Measurements from ENCODE around the gene RPAP2. TPM values are rescaled to one million over a fixed set of nuclear protein-coding genes. Genes with fewer than 3 reads are reported as not detected.

RPAP2 gene
- total and polyA plus RNA-seq, 10 of the 15 experiments (the other 5 are each of a cell fraction or from before 2014, with no cell fraction given): 11.4 to 39.5 (median 21.7) TPM

DNA sequence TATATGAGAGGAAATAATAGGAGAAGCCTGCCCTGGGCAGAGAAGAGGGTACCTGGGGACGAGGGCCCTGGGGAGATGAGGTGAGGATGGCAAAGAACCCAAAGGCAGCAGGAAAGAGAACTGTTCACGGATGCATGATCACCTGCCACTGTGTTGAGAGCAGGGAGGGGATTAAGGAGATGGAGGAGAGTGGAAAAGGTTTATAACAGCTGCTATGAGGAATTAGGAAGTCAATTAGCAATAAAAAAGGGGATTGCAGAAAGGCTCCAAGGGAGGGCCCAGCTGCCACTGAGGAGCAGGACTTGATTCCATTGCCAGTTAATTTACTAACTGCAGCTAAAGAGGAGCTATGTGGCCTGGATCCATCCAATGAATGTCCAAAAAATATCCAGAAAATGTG, 126.8 kb downstream of the RPAP2 start:
- WGBS (ENCODE audit: insufficient coverage, insufficient replicate concordance, low lambda C conversion rate, missing lambda C conversion rate): 51% methylated on average over 2 of the region's 2 CpGs
- BruUV-seq (replicated peaks): no TSS peak
- H3K4me3 ChIP-seq: no peak overlapping the region
- no peaks in the 10 kb centered on the region for H4K20me1 ChIP-seq (ENCODE audit: control insufficient read depth, insufficient read depth)
- ChIA-PET POLR2A (no interaction called here), SMC1A (ENCODE audit: uncharacterized antibody, unreplicated experiment) (interaction anchor here (1.0 to 1.3 kb wide), 3 partner anchors 9 to 17 kb away, joined by 3 to 4 read pairs (median 4); no protein-coding TSS in a partner anchor), CTCF (interaction anchor here (0.7 to 1.0 kb wide), 3 partner anchors 197 to 898 kb away, joined by 3 read pairs; no protein-coding TSS in a partner anchor), RAD21 (ENCODE audit: unreplicated experiment) (interaction anchor here (2.0 kb wide), 1 partner anchor 115 kb away, joined by 5 read pairs; no protein-coding TSS in a partner anchor)
- no peak overlapping the region for H3K9ac ChIP-seq (ENCODE audit: control insufficient read depth, insufficient read depth, low read length)
- no peak for ATAC-seq
- in situ Hi-C loops (cut with MboI) (no loop called here), intact Hi-C loops (cut with micrococcal nuclease; ENCODE audit: unreplicated experiment) (no loop called here)
- H3K4me1 ChIP-seq (ENCODE audit: control insufficient read depth, insufficient read depth, low read length): no peaks in the 10 kb centered on the region
- H3K9me3 ChIP-seq (replicated peaks; ENCODE audit: control insufficient read depth, insufficient read depth, low read length): no peaks in the 10 kb centered on the region
- H3K27me3 ChIP-seq (replicated peaks in 1 of 2; ENCODE audit: control insufficient read depth in 2 of 2, insufficient read depth in 2 of 2, low read length in 1 of 2): no peaks in the 10 kb centered on the region; a peak in 1 of 4 replicates
- no peak for FAIRE-seq
- H3K4me2 ChIP-seq (ENCODE audit: control insufficient read depth, insufficient read depth): no peak overlapping the region
- H3K79me2 ChIP-seq (ENCODE audit: control insufficient read depth, insufficient read depth, low read length): no peaks in the 10 kb centered on the region
- no peak overlapping the region for H2AFZ ChIP-seq (ENCODE audit: control insufficient read depth, low read depth, low read length)
- no peak for DNase-seq (ENCODE audit: low read depth, low spot score)
- H3K36me3 ChIP-seq (ENCODE audit: control insufficient read depth in 2 of 2, insufficient read depth in 2 of 2, low read length in 1 of 2): no peaks in the 10 kb centered on the region
- no peak overlapping the region for H3K27ac ChIP-seq (ENCODE audit: control insufficient read depth, insufficient read depth)
- no peak for TF ChIP-seq IKZF2 (IDR thresholded peaks at IDR 0.05)
- no peak for TF ChIP-seq DPF2 (IDR thresholded peaks at IDR 0.05)
- no peak for TF ChIP-seq GATAD2B (conservative IDR thresholded peaks at IDR 0.05; ENCODE audit: low read depth)
- no peak for TF ChIP-seq CBFB (IDR thresholded peaks at IDR 0.05; ENCODE audit: low read depth)
- no peak for TF ChIP-seq FOS (IDR thresholded peaks at IDR 0.05; ENCODE audit: borderline replicate concordance, extremely low read depth, insufficient read length)
- no peak for TF ChIP-seq RELB (IDR thresholded peaks at IDR 0.05; ENCODE audit: low read depth)
- TF ChIP-seq, protein P1, sequence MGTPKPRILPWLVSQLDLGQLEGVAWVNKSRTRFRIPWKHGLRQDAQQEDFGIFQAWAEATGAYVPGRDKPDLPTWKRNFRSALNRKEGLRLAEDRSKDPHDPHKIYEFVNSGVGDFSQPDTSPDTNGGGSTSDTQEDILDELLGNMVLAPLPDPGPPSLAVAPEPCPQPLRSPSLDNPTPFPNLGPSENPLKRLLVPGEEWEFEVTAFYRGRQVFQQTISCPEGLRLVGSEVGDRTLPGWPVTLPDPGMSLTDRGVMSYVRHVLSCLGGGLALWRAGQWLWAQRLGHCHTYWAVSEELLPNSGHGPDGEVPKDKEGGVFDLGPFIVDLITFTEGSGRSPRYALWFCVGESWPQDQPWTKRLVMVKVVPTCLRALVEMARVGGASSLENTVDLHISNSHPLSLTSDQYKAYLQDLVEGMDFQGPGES (IDR thresholded peaks at IDR 0.05): no peak
- TF ChIP-seq ZBTB11 (CRISPR knock-in tag; IDR thresholded peaks at IDR 0.05): no peak
- no peak for TF ChIP-seq NFXL1 (IDR thresholded peaks at IDR 0.05; ENCODE audit: borderline replicate concordance)
- no peak for TF ChIP-seq LARP7 (IDR thresholded peaks at IDR 0.05)
- no peak for TF ChIP-seq BHLHE40 (IDR thresholded peaks at IDR 0.05; ENCODE audit: borderline replicate concordance in 1 of 2, low read depth in 2 of 2, low read length in 1 of 2)
- TF ChIP-seq NR2C1 (IDR thresholded peaks at IDR 0.05): no peak
- TF ChIP-seq, protein P2, sequence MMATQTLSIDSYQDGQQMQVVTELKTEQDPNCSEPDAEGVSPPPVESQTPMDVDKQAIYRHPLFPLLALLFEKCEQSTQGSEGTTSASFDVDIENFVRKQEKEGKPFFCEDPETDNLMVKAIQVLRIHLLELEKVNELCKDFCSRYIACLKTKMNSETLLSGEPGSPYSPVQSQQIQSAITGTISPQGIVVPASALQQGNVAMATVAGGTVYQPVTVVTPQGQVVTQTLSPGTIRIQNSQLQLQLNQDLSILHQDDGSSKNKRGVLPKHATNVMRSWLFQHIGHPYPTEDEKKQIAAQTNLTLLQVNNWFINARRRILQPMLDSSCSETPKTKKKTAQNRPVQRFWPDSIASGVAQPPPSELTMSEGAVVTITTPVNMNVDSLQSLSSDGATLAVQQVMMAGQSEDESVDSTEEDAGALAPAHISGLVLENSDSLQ (IDR thresholded peaks at IDR 0.05): no peak
- TF ChIP-seq REST (IDR thresholded peaks at IDR 0.05; ENCODE audit: low read depth, low read length): no peak
